Central memory CD8-positive, alpha-beta T cell (primary cell): ENCODE results near the gene CTAGE4.
"Not testable (repeated sequence)": the region's sequence is repeated elsewhere in the genome, so short reads cannot be mapped to it uniquely, and the experiment has no call there.

Experiments used
- ATAC-seq: fragments of 150-1000 bp; cut with Tn5 transposase; replicated peaks from 2 replicates; pipeline ENCODE4 v1.10.0; 2022; ENCODE audit warnings: mild to moderate bottlenecking, moderate FRiP score, moderate number of reproducible peaks; ENCODE audit not compliant: poor library complexity, severe bottlenecking; ENCODE audit errors: extremely low read depth
- DNase-seq, 2 donors: peaks; one replicate each; pipeline ENCODE4 v3.0.0; 2021; ENCODE audit warnings: low spot score in 2 of 2
- H3K27ac Mint-ChIP-seq: one replicate; pipeline ENCODE4 v1.8.0; 2022; ENCODE audit warnings: low read depth, mild to moderate bottlenecking, moderate library complexity, mixed read lengths
- H3K27me3 Mint-ChIP-seq: one replicate; pipeline ENCODE4 v1.8.0; 2022; ENCODE audit warnings: mixed read lengths
- H3K36me3 Mint-ChIP-seq: one replicate; pipeline ENCODE4 v1.8.0; 2022; ENCODE audit warnings: mild to moderate bottlenecking, moderate library complexity, mixed read lengths; ENCODE audit not compliant: insufficient read depth
- H3K4me1 Mint-ChIP-seq: one replicate; pipeline ENCODE4 v1.8.0; 2022; ENCODE audit warnings: mixed read lengths
- H3K4me3 Mint-ChIP-seq: one replicate; pipeline ENCODE4 v1.8.0; 2022; ENCODE audit warnings: mild to moderate bottlenecking, moderate library complexity, mixed read lengths
- H3K9me3 Mint-ChIP-seq: one replicate; pipeline ENCODE4 v1.8.0; 2022; ENCODE audit warnings: mixed read lengths

CTAGE4 gene

GRCh38 chr7:144223675-144224074 lies 40.4 kb downstream of the CTAGE4 start:
- not testable (repeated sequence) for H3K27me3 Mint-ChIP-seq, H3K4me1 Mint-ChIP-seq, DNase-seq

GRCh38 chr7:144226866-144227265 lies 43.6 kb downstream of the CTAGE4 start:
- ATAC-seq, H3K36me3 Mint-ChIP-seq, H3K9me3 Mint-ChIP-seq, DNase-seq, H3K27ac Mint-ChIP-seq, H3K27me3 Mint-ChIP-seq, H3K4me1 Mint-ChIP-seq, H3K4me3 Mint-ChIP-seq: not testable (repeated sequence)

More at GRCh38 chr7:144223675-144224074, 40.4 kb downstream of the CTAGE4 start:
- ATAC-seq, H3K36me3 Mint-ChIP-seq, H3K27ac Mint-ChIP-seq, H3K9me3 Mint-ChIP-seq, H3K4me3 Mint-ChIP-seq: not testable (repeated sequence)

- not testable (repeated sequence) for ATAC-seq, H3K27ac Mint-ChIP-seq, H3K4me1 Mint-ChIP-seq, H3K27me3 Mint-ChIP-seq, DNase-seq, H3K4me3 Mint-ChIP-seq, H3K9me3 Mint-ChIP-seq, H3K36me3 Mint-ChIP-seq
Measured at GRCh38 chr7:144228810-144229209, 45.5 kb downstream of the CTAGE4 start.

- not testable (repeated sequence) for H3K36me3 Mint-ChIP-seq, DNase-seq, H3K27ac Mint-ChIP-seq, H3K4me1 Mint-ChIP-seq, ATAC-seq, H3K27me3 Mint-ChIP-seq, H3K4me3 Mint-ChIP-seq, H3K9me3 Mint-ChIP-seq
Measured at GRCh38 chr7:144231027-144231426, 47.8 kb downstream of the CTAGE4 start.

- not testable (repeated sequence) for ATAC-seq, H3K4me3 Mint-ChIP-seq, H3K9me3 Mint-ChIP-seq, H3K4me1 Mint-ChIP-seq, DNase-seq, H3K27me3 Mint-ChIP-seq, H3K27ac Mint-ChIP-seq, H3K36me3 Mint-ChIP-seq
Measured at GRCh38 chr7:144233039-144233438, 49.8 kb downstream of the CTAGE4 start.
